HG03097 (cell line): ENCODE measurements around the gene KRTAP4-8.
"Not testable (repeated sequence)": the region's sequence is repeated elsewhere in the genome, so short reads cannot be mapped to it uniquely, and the experiment has no call there.

Source experiments
- ATAC-seq: cut with Tn5 transposase; IDR thresholded peaks from one replicate; pipeline ENCODE4 v1.9.1; 2021; ENCODE audit not compliant: unreplicated experiment, low FRiP score

KRTAP4-8 gene

DNA sequence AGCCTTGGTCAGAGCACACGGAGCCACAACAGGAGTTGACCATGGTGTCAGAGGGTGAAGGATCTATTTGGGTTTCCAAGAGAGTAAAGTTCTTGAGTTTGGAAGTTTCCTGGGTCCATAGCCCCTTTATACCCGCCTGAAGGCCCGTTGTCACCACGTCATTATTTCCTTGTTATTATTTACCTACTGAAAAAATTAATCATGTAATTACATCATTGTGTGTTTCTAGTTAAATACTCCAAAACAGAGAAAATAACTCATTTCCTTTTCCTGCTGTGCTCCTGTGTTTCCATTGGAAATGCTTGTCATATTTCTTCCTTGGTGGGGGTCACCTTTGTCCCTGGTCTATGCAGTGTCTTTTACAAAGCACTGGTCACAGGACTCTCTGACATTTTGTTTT lies at the start of gene KRTAP4-8:
Gene KRTAP4-8 (minus strand): TSS at position 101 of the 400 bp plus-strand sequence. CDS start 58 bp downstream, at position 43.
- ATAC-seq: no peak

DNA sequence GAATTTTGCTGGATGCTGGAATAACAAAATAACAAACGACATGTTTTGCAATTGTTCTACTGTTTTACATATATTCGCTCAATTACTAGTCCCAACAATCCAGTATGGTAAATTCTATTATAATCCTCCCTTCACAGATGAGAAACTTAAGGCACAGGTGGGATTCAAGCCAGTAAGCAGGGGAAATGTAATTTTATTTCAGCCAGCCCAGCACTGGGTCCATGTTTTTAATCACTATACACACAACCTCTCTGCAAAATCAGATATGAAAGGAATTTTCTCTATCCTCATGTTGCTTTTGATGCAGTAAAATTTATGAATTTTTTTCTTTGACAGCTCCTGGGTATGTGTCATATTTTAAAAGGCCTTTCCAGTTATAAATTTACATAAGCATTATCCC lies 47.3 kb upstream of the KRTAP4-8 start:
- no peak for ATAC-seq

DNA sequence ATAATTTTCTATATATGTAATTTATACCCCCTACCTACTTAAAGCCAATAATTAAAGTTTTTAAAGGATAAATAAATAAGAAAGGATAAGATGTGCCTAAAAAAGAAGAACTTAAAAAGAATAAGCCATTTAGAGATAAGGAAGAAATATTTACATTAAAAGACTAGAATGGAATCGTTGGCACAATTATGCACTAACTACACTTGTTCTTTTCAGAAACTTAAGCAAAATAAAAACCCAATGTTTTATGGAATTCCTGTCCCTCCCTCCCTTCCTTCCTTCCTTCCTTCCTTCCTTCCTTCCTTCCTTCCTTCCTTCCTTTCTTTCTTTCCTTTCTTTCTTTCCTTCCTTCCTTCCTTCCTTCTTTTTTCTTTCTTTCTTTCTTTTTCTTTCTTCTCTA lies 46.9 kb upstream of the KRTAP4-8 start:
- ATAC-seq: no peak

DNA sequence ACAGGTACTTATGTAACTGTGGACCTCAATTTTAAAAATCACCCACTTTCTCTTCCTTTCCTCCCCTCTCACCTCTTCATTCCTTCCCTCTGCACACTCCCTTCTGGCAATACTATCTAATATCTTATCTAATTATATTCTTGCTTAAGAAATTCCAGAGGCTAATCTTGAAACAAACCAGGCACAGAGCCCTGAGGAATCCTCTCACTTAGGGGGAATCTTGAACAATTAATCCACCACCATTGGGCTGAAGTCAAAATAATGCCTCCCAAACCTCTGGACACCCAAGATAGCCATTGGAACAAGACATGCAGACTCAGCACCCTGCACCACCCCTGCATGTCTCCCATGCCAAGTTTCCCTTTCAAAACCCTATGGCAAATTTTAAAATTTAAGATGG lies 43.4 kb upstream of the KRTAP4-8 start:
- no peak for ATAC-seq

DNA sequence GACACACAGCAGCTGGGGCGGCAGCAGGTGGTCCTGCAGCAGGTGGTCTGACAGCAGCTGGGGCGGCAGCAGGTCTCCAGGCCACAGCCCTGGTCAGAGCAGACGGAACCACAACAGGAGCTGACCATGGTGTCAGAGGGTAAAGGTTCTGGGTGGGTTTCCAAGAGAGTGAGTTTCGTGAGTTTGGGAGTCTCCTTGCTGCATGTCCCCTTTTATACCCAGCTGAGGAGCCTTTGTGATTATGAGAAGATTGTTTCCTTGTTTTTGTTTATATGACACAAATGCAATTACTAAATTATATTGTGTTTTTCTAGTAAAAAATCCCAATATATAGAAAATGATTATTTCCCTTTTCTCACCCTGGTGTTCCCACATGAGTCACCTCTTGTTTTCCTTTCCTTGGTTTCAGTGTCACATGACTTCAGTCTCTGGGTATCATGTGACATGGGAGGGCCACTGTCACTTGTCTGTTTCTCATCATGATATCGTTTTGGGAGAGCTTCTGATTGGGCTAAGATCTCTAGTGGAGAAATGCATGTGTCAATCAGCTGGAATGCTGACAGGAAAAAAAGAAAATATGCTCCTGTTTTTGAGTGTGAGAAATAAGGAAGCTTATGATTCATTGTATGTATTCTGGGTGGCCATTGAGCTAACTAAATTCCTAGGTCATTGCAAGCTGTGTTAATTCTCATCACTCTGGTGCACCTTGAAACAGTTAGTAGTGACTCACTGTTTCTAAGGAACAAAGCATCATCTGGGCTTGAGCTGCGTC lies 42.6 kb upstream of the KRTAP4-8 start, which contains the start of gene KRTAP4-6:
Gene KRTAP4-6 (minus strand): TSS at position 185 of the 772 bp plus-strand sequence. CDS start 57 bp downstream, at position 128.
- ATAC-seq: no peak

DNA sequence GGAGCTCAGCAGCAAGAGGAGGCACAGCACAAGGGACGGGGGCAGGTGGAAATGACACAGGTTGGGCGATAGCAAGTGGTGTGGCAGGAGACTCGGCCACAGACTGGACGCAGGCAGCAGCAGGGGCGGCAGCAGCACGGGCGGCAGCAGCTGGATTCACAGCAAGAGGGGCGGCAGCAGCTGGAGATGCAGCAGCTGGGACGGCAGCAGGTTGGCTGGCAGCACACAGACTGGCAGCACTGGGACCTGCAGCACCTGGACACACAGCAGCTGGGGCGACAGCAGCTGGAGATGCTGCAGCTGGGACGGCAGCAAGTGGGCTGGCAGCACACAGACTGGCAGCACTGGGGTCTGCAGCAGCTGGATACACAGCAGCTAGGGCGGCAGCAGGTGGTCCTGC lies 41.9 kb upstream of the KRTAP4-8 start:
- ATAC-seq: not testable (repeated sequence)

DNA sequence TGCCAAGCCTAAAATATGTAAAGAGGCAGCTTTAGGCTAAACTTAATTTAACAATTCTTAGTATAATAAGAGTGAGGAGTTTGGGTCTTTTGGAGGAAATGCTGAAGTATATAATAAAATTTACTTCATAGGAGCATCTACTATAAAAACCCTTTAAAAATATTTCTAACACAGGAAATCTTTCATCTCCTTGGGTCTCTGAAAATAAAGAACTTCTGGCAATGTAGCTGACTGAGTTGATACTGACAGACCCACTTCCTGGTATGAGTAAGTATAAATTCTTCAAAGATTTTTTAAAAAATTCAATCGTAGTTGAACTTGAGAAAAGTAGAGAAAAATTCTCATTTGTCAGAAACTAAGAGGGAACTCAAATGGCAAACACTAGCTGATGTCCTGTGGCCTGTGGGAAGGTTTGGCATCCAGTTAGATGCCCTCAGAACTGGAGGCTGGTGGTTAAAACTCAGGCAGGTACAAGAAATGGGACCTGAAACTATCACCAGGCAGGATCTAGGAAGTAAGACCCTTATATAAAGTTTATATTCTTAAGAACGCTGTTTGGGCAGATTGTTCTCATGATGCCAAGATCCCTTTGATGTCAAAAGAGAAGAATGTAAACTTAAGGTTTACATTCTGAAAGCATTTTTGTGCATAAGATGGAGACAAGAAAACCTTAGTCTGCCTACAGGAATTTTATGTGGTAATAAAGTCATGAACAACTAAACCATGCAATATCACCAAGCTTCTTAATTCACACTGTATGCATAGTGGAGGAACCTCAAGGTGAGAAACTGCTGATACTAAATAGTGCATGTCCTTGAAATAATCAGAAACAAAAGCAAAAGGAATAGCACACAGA lies 36.2 kb upstream of the KRTAP4-8 start:
- ATAC-seq: no peak

DNA sequence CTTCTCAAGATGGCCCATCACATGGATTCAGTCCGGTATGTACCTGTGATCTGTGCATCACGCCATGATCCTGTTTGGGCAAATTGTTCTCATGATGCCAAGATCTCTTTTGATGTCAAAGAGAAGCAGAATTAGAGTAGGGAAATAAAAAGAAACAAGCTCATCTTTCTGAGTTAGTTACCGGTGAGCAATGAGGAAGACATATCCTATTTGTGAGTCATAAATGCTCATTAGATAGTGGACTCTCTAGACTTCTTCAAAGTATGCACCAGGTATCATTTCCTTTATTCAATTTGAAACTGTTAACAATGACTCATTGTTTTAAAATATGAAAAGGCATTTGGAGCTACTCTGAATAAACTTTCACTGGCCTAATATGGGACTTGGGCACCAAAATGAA lies 34.0 kb upstream of the KRTAP4-8 start:
- no peak for ATAC-seq

DNA sequence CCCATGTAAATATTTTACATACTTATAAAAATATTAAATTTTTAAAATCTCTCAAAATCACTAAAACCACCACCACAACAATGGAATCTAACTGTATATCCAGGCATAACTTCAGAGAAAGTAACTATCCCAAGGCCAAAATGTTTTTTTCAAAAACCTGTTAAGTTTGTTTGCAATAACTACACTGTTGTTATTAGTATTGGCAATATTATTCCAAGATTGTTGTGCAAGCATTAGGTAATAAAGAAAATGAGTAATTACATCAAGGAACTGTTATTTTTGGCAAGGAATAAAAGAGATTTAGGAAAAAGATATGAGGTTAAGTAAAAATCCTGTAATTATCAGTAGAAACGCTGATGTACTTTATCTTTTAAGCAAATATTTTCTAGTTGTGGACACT lies 29.4 kb upstream of the KRTAP4-8 start:
- ATAC-seq: no peak

DNA sequence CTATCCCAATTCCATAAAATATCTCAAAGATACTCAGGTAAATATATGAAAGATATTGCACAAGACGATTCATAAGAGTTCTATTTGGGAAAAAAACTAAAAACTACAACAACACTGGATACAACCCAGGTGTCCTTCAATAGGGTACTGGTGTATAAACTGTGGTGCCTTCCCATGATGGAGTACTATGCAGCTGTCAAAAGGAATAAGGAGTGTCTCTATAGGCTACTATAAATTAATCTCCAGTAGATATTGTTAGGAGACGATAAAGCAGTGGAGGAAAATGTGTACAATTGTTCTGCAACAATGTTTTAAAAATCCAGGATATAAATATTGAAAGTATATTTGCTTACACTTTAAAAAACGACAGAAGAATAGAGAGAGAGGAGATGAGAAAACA lies 28.5 kb upstream of the KRTAP4-8 start:
- no peak for ATAC-seq

DNA sequence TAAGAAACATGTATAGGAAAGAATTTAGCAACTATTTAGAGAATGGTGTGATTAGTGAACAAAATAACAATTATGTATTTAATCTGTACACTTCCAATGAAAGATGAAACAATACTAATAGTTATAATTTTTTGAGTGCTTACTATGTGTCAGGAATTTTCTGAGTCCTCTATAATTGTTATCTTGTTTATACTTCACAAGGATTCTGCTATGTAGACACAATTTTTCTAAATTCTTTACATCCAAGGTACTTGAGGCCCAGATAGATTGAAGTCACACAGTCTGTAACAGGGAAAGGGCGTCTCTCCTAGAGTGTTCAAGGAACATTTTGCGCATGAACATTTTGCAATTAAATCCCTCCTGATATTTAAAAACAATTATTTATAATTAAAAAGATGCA lies 27.1 kb upstream of the KRTAP4-8 start:
- no peak for ATAC-seq

DNA sequence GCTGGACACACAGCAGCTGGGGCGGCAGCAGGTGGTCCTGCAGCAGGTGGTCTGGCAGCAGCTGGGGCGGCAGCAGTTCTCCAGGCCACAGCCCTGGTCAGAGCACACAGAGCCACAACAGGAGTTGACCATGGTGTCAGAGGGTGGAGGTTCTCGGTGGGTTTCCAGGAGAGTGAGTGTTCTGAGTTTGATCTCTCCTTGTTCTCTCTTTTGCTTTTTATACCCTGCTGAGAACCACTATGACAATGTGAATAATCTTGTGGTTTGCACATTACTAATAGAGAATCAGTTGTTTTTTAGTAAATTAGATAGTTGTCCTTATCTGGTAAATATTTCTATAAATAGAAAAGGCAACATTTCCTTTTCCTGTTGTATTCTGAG lies 26.0 kb upstream of the KRTAP4-8 start, which contains the start of gene KRTAP4-12:
Gene KRTAP4-12 (minus strand): TSS at position 192 of the 381 bp plus-strand sequence. CDS start 60 bp downstream, at position 132.
- not testable (repeated sequence) for ATAC-seq

DNA sequence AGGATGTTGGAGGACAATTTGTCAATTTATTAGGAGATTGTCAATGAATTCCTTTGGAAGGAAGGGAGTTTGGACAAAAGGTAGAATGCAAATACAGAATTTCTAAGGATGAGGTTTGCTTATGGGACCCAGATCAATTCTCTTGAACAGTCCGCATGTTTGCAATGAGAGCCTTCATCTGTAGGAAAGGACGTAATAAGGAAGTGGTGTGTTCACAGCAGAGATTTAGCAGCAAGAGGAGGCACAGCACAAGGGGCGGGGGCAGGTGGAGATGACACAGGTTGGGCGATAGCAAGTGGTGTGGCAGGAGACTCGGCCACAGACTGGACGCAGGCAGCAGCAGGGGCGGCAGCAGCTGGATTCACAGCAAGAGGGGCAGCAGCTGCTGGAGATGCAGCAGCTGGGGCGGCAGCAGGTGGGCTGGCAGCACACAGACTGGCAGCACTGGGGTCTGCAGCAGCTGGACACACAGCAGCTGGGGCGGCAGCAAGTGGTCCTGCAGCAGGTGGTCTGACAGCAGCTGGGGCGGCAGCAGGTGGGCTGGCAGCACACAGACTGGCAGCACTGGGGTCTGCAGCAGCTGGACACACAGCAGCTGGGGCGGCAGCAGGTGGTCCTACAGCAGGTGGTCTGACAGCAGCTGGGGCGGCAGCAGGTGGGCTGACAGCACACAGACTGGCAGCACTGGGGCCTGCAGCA lies 25.5 kb upstream of the KRTAP4-8 start:
- not testable (repeated sequence) for ATAC-seq

DNA sequence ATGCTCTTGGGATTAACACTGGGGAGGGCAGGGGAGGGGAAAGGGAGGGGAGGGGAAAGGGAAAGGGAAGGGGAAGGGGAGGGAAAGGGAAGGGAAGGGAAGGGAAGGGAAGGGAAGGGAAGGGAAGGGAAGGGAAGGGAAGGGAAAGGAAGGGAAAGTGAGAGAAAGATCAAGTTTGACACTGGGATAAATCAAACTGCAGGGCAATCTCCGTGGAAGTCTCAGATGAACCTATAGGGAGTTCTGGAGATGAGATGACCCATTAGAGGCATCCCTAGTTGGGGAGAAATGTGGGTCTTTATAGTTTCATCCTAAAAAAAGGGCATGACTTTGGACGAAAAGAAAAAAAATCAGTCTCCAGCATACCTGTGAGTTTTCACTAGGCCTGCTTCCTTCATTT lies 23.8 kb upstream of the KRTAP4-8 start:
- no peak for ATAC-seq

DNA sequence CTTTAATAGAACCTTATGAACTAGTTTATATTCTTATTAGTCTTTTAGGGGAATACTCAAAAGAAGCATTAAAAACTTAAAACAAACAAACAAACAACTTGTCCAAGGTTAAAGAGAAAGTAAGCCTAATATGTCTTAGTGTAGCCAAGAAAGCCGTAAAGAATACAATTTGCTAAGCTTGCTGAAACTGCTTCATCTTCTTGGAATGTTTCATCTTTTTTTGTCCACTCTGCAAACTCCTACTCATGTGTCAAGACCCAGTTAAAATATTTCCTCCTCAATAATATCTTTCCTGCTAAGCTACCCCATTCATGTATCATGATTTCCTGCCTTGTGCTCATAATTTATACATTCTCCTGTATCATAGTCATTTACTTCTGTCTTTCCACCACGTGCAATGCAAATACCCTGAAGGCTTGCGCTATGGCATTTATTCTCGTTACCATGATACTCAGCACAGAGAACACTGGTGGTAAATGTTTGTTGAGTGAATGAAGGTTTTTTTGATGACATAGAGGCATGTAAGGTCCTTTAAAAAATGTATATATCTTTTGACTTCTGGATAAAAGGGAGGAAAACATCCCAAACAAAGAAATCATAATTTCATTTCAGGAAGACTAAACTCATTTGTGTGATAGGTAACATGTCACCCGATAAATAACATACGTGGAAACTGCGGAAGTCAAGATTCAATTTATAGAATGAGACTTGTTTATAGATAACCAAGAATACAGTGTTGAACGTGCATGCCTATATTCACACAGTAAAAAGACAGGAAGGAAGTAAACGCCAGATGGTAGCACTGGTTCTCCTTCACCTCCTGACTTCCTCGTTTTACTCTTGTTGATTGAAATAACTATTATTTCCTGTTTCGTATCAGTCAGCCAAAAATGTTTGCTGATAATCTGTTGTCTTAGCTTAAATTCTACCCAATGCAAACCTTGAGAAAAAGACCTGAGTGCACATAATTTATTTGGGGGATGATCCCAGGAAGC lies 22.1 kb upstream of the KRTAP4-8 start:
- ATAC-seq: not testable (repeated sequence)

DNA sequence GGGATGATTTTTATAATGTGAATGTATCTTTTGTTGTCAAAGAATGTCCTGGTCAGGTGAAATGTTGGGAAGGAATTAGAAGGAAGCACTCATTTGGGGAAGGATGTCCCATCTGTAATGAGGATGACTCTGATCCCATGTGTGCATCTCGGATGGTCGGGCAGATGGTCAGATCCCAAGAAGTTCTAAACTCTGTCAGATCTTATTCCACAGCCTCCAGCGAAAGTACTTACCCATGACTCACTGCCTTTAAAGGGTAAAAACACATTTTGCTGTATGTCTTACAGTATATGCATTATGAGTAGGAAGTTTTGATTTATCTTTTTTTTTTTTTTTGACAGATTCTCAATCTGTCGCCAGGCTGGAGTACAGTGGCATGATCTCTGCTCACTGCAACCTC lies 20.8 kb upstream of the KRTAP4-8 start:
- ATAC-seq: no peak

DNA sequence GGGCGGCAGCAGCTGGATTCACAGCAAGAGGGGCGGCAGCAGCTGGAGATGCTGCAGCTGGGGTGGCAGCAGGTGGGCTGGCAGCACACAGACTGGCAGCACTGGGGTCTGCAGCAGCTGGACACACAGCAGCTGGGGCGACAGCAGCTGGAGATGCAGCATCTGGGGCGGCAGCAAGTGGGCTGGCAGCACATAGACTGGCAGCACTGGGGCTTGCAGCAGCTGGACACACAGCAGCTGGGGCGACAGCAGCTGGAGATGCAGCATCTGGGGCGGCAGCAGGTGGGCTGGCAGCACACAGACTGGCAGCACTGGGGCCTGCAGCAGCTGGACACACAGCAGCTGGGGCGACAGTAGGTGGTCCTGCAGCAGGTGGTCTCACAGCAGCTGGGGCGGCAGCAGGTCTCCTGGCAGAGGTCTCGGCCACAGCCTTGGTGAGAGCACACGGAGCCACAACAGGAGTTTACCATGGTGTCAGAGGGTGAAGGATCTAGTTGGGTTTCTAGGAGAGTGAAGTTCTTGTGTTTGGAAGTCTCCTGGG lies 20.0 kb upstream of the KRTAP4-8 start, which contains the start of gene KRTAP4-11:
Gene KRTAP4-11 (minus strand): TSS at position 528 of the 541 bp plus-strand sequence. CDS start 58 bp downstream, at position 470.
- not testable (repeated sequence) for ATAC-seq

DNA sequence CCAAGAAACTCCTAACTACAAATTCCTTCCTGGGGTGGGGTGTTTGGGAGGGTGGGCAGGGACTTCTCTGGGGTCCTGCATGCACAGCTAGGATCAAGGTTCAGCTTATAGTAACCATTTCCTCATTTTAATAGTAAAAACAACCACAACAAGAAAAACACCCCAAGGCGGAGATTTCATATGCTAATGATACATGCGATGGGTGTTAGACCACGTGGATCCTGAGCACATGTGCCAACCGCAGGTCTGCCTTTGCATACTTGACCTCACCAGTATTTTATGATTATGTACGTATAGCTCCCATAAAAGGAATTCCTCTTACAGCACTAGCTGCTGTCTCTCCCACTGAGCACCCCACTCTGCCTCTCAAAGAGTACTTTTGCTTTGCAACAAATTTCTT lies 18.4 kb upstream of the KRTAP4-8 start:
- no peak for ATAC-seq

DNA sequence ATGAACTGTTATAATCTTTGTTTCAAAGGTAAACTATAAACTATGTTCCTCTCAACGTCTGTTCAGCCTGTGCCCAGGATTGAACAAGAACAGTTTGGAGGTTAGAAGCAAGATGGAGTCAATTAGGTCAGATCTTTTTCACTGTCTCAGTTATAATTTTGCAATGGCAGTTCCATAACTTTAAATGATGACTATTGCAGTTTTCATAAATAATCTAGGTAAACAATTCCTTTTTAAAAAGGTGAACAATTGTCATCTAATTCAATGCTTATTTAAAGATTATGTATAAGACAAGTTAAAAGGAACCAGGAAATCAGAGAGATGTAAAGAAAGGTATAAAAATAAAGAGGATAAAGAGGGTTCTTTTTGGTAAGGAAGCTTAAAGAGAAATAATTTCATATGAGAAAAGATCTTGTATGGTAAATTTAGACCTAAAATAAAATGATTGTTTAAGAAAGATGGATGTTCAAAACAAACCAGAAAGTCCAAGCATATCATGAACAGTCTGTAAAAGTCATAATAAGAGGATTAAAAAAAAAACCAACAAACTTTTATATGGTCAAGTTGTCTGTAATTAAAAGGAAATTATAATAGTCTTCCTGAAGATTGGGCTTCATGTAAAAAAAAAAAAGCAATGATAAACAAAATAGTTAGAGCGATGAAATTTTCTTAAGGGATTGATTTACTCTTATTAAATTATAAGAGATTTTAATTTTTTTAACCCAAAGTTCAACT lies 13.4 kb upstream of the KRTAP4-8 start:
- no peak for ATAC-seq
